ENCODE measurements around the gene PLAC9. TPM values are rescaled to one million over a fixed set of nuclear protein-coding genes. Genes with fewer than 3 reads are reported as not detected.

The PLAC9 gene
- total RNA-seq, 1 experiment from 2014 or later, result not detected

DNA sequence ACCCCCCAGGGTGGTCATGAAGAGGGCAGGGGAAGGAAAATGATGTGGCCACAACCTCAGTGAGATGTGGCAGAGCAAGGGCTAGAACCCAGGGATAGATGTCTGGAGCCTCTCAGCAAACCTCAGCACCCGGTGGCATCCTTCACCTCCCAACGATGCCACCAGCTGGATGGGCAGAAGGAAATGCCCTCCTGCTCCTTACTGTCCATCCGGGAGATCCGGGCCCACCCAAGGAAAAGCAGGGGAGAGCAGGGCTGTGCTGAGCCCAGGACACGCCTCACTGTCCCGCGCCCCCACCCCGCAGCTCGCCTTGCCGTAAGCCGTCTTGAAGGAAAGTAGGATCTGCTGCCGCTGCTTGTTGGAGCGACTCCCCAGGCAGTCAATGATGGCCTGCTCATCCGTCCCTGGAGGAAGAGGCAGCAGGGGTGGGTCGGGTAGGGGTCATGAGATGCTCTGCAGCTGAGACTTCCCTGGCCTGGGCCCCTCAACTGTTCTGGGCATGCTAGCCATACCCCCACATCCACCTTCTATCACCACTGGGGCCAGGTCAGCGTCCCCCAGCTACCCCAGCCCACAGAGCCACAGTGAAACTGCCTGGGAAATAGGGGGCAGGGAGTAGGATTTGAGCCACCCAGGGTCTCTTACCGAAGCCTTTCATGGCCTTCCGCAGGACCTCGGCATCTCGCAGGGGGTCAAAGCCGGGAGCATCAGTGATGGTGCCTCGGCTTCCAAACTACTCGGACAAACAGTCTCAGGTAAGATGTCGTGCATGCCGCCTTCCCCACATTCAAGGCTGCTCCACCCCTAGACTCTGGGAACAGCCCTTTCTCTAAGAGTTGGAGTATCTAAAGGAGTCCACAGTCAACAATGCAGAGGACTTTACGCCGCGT is 34.3 kb downstream of the PLAC9 start:
- Mint-ChIP-seq H3K36me3 (ENCODE audit: insufficient read depth, unreplicated experiment) (peaks cover 100% of the 10 kb centered on the region), H3K9me3 (ENCODE audit: low read depth, unreplicated experiment) (no peaks in the 10 kb centered on the region), H3K4me3 (ENCODE audit: low read depth, unreplicated experiment) (no peak overlapping the region), H3K27ac (ENCODE audit: unreplicated experiment) (peak overlapping the region; percentile 76), H3K4me1 (ENCODE audit: low read depth, unreplicated experiment) (peaks cover 93% of the 10 kb centered on the region), H3K27me3 (ENCODE audit: unreplicated experiment) (no peaks in the 10 kb centered on the region)
- CTCF ChIA-PET, result interaction anchor here (1.5 kb wide), 1 partner anchor 37 kb away, joined by 3 read pairs; no protein-coding TSS in a partner anchor
- intact Hi-C loops (cut with micrococcal nuclease; ENCODE audit: unreplicated experiment), result no loop called here
- TF ChIP-seq CTCF (IDR thresholded peaks at IDR 0.05; ENCODE audit: unreplicated experiment), result no peak
- DNase-seq, result no peak
- BruUV-seq (replicated peaks), result no TSS peak

GRCh38 chr10:80167471-80168161 is 35.1 kb downstream of the PLAC9 start:
- intact Hi-C loops (cut with micrococcal nuclease; ENCODE audit: unreplicated experiment), result no loop called here
- H3K27ac Mint-ChIP-seq (ENCODE audit: unreplicated experiment), result peak overlapping the region; percentile 29
- H3K4me3 Mint-ChIP-seq (ENCODE audit: low read depth, unreplicated experiment), result no peak overlapping the region
- DNase-seq, result no peak
- H3K36me3 Mint-ChIP-seq (ENCODE audit: insufficient read depth, unreplicated experiment), result peaks cover 98% of the 10 kb centered on the region
- CTCF ChIA-PET, result interaction anchor here (1.5 kb wide), 1 partner anchor 36 kb away, joined by 3 read pairs; no protein-coding TSS in a partner anchor
- H3K27me3 Mint-ChIP-seq (ENCODE audit: unreplicated experiment), result no peaks in the 10 kb centered on the region
- no peak for TF ChIP-seq CTCF (IDR thresholded peaks at IDR 0.05; ENCODE audit: unreplicated experiment)
- H3K9me3 Mint-ChIP-seq (ENCODE audit: low read depth, unreplicated experiment), result no peaks in the 10 kb centered on the region
- BruUV-seq (replicated peaks), result no TSS peak
- H3K4me1 Mint-ChIP-seq (ENCODE audit: low read depth, unreplicated experiment), result peaks cover 93% of the 10 kb centered on the region

GRCh38 chr10:80168162-80168511 is 35.6 kb downstream of the PLAC9 start:
- Mint-ChIP-seq H3K4me3 (ENCODE audit: low read depth, unreplicated experiment) (no peak overlapping the region), H3K4me1 (ENCODE audit: low read depth, unreplicated experiment) (peaks cover 93% of the 10 kb centered on the region), H3K27ac (ENCODE audit: unreplicated experiment) (peak overlapping the region; percentile 29), H3K36me3 (ENCODE audit: insufficient read depth, unreplicated experiment) (peaks cover 98% of the 10 kb centered on the region), H3K27me3 (ENCODE audit: unreplicated experiment) (no peaks in the 10 kb centered on the region), H3K9me3 (ENCODE audit: low read depth, unreplicated experiment) (no peaks in the 10 kb centered on the region)
- no TSS peak for BruUV-seq (replicated peaks)
- TF ChIP-seq CTCF (IDR thresholded peaks at IDR 0.05; ENCODE audit: unreplicated experiment), result no peak
- CTCF ChIA-PET, result no interaction called here
- no peak for DNase-seq
- intact Hi-C loops (cut with micrococcal nuclease; ENCODE audit: unreplicated experiment), result no loop called here

GRCh38 chr10:80168679-80169380 is 36.3 kb downstream of the PLAC9 start:
- H3K27me3 Mint-ChIP-seq (ENCODE audit: unreplicated experiment), result no peaks in the 10 kb centered on the region
- intact Hi-C loops (cut with micrococcal nuclease; ENCODE audit: unreplicated experiment), result no loop called here
- H3K27ac Mint-ChIP-seq (ENCODE audit: unreplicated experiment), result peak overlapping the region; percentile 29
- CTCF ChIA-PET, result no interaction called here
- H3K36me3 Mint-ChIP-seq (ENCODE audit: insufficient read depth, unreplicated experiment), result peaks cover 95% of the 10 kb centered on the region
- peak; percentile 60 for DNase-seq
- peaks cover 90% of the 10 kb centered on the region for H3K4me1 Mint-ChIP-seq (ENCODE audit: low read depth, unreplicated experiment)
- H3K4me3 Mint-ChIP-seq (ENCODE audit: low read depth, unreplicated experiment), result no peak overlapping the region
- H3K9me3 Mint-ChIP-seq (ENCODE audit: low read depth, unreplicated experiment), result no peaks in the 10 kb centered on the region
- TF ChIP-seq CTCF (IDR thresholded peaks at IDR 0.05; ENCODE audit: unreplicated experiment), result peak; percentile 46
- no TSS peak for BruUV-seq (replicated peaks)

All from Calu3 (cell line).